SK-N-SH (cell line): ENCODE measurements around the gene DIAPH1.

Experiments
- CHD2 ChIP-seq: fragments of 150-350 bp; IDR thresholded peaks from 2 replicates; pipeline ENCODE4 v1.6.1; 2018; ENCODE audit warnings: low read length; ENCODE audit not compliant: partially characterized antibody
- ELF1 ChIP-seq: IDR thresholded peaks from 2 replicates; pipeline ENCODE4 v1.4.0; 2012
- EZH2phosphoT487 ChIP-seq: fragments of 200-600 bp; sonication (generic); IDR thresholded peaks from 2 replicates; pipeline ENCODE4 v1.6.1; 2017; ENCODE audit warnings: low read depth, mixed run types, mild to moderate bottlenecking, antibody characterized with exemption, moderate library complexity, borderline replicate concordance
- GATA2 ChIP-seq: sonication (generic); formaldehyde crosslinking; IDR thresholded peaks from 2 replicates; pipeline ENCODE4 v1.5.0; 2020; ENCODE audit warnings: mild to moderate bottlenecking, missing genetic modification reagents
- IRF3 ChIP-seq: fragments of 150-350 bp; IDR thresholded peaks from 2 replicates; pipeline ENCODE4 v1.6.1; 2016; ENCODE audit warnings: mild to moderate bottlenecking, low read depth, low read length
- NRF1 ChIP-seq: IDR thresholded peaks from 2 replicates; pipeline ENCODE4 v1.6.1; 2012; ENCODE audit warnings: low read depth, mild to moderate bottlenecking, low read length
- POLR2AphosphoS5 ChIP-seq: IDR thresholded peaks from 2 replicates; pipeline ENCODE4 v1.6.1; 2012; ENCODE audit warnings: low read depth, low read length
- RFX5 ChIP-seq: IDR thresholded peaks from 2 replicates; pipeline ENCODE4 v1.6.1; 2012; ENCODE audit warnings: mild to moderate bottlenecking, improper control_type of control experiment, low read length
- TF ChIP-seq, protein P1 (sequence below): fragments of 200-600 bp; sonication (generic); IDR thresholded peaks from 2 replicates; pipeline ENCODE4 v1.6.1; 2017; ENCODE audit warnings: antibody characterized with exemption, mild to moderate bottlenecking, moderate library complexity
- TF ChIP-seq, protein P2 (sequence below): IDR thresholded peaks from 2 replicates; pipeline ENCODE4 v1.4.0; 2012; ENCODE audit warnings: low read depth

GRCh38 chr5:141522301-141522700 is 96.5 kb downstream of the DIAPH1 start:
- TF ChIP-seq IRF3 = no peak
- no peak for TF ChIP-seq RFX5
- TF ChIP-seq, protein P1, sequence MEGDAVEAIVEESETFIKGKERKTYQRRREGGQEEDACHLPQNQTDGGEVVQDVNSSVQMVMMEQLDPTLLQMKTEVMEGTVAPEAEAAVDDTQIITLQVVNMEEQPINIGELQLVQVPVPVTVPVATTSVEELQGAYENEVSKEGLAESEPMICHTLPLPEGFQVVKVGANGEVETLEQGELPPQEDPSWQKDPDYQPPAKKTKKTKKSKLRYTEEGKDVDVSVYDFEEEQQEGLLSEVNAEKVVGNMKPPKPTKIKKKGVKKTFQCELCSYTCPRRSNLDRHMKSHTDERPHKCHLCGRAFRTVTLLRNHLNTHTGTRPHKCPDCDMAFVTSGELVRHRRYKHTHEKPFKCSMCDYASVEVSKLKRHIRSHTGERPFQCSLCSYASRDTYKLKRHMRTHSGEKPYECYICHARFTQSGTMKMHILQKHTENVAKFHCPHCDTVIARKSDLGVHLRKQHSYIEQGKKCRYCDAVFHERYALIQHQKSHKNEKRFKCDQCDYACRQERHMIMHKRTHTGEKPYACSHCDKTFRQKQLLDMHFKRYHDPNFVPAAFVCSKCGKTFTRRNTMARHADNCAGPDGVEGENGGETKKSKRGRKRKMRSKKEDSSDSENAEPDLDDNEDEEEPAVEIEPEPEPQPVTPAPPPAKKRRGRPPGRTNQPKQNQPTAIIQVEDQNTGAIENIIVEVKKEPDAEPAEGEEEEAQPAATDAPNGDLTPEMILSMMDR = no peak
- TF ChIP-seq NRF1 = no peak
- TF ChIP-seq, protein P2, sequence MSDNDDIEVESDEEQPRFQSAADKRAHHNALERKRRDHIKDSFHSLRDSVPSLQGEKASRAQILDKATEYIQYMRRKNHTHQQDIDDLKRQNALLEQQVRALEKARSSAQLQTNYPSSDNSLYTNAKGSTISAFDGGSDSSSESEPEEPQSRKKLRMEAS = no peak
- TF ChIP-seq EZH2phosphoT487 = no peak
- no peak for TF ChIP-seq CHD2
- TF ChIP-seq ELF1 = no peak
- TF ChIP-seq POLR2AphosphoS5 = no peak
- TF ChIP-seq GATA2 (CRISPR knock-in tag) = no peak
